Activated B cell treated with CpG ODN at 0.5 μM for 24 hours (primary cell): ENCODE data around the gene FAM200C. TPM values are rescaled to one million over a fixed set of nuclear protein-coding genes. Genes with fewer than 3 reads are reported as not detected.
A peak's percentile ranks its signal among the peaks of the same experiment; 100 is the strongest.

Experiments used
- ATAC-seq: fragments of 200-7000 bp; cut with Tn5 transposase; one replicate; pipeline ENCODE4 v1.10.0; 2021; ENCODE audit warnings: low read depth, mild to moderate bottlenecking, moderate library complexity
- CTCF ChIA-PET: fragments of 350-600 bp; sonication (Branson Sonifier 250); formaldehyde crosslinking; loops from one replicate; lab custom pipeline; 2021; ENCODE audit warnings: antibody characterized with exemption; lab: Charles Lee
- POLR2A ChIA-PET: fragments of 350-600 bp; sonication (Branson Sonifier 250); formaldehyde crosslinking; loops from one replicate; lab custom pipeline; 2021; ENCODE audit warnings: antibody characterized with exemption; lab: Charles Lee
- DNase-seq: peaks from one replicate; pipeline ENCODE4 v3.0.0; 2022
- H3K27ac Mint-ChIP-seq: one replicate; pipeline ENCODE4 v1.8.0; 2020; ENCODE audit warnings: mixed read lengths
- H3K27me3 Mint-ChIP-seq: one replicate; pipeline ENCODE4 v1.8.0; 2021; ENCODE audit warnings: mixed read lengths
- H3K36me3 Mint-ChIP-seq: one replicate; pipeline ENCODE4 v1.8.0; 2021; ENCODE audit warnings: low read depth, mixed read lengths
- H3K4me1 Mint-ChIP-seq: one replicate; pipeline ENCODE4 v1.8.0; 2021; ENCODE audit warnings: mixed read lengths
- H3K4me3 Mint-ChIP-seq: one replicate; pipeline ENCODE4 v1.8.0; 2020; ENCODE audit warnings: mild to moderate bottlenecking, mixed read lengths
- H3K9me3 Mint-ChIP-seq: one replicate; pipeline ENCODE4 v1.8.0; 2020; ENCODE audit warnings: mixed read lengths
- CTCF ChIP-seq: fragments of 200-600 bp; IDR thresholded peaks from one replicate; pipeline ENCODE4 v1.8.0; 2022; ENCODE audit warnings: antibody characterized with exemption, mild to moderate bottlenecking
- intact Hi-C: fragments of 100-400 bp; cut with micrococcal nuclease; formaldehyde crosslinking; loops from one replicate; pipeline ENCODE4 v1.15.1; 2024
- total RNA-seq: library from RNA; stranded (reverse); gene quantifications from 2 replicates; pipeline ENCODE4 v1.2.3, GENCODE V29; 2022

Gene FAM200C
- total RNA-seq, 1 donor from 2014 or later = 0.44 TPM

- no peak for TF ChIP-seq CTCF
- ChIA-PET POLR2A (interaction anchor here (0.8 to 7.7 kb wide), 2 partner anchors 25 kb away, joined by 3 to 154 read pairs; partner anchors contain the start of gene SLU7), CTCF (interaction anchor here (0.9 kb wide), 1 partner anchor 13 kb away, joined by 3 read pairs; no protein-coding TSS in a partner anchor)
- intact Hi-C loops = no loop called here
- Mint-ChIP-seq H3K27ac (no peak overlapping the region), H3K9me3 (no peaks in the 10 kb centered on the region), H3K4me1 (peaks cover 22% of the 10 kb centered on the region), H3K27me3 (no peaks in the 10 kb centered on the region), H3K4me3 (no peak overlapping the region), H3K36me3 (no peaks in the 10 kb centered on the region)
- DNase-seq (no peak), ATAC-seq (no peak)
Measured at GRCh38 chr5:160444407-160444806, 44.6 kb upstream of the FAM200C start.

- POLR2A ChIA-PET = interaction anchor here (0.7 to 7.7 kb wide), 3 partner anchors 16 to 26 kb away, joined by 3 to 154 read pairs (median 9); no protein-coding TSS in a partner anchor
- Mint-ChIP-seq H3K27ac (peak overlapping the region; percentile 65), H3K36me3 (no peaks in the 10 kb centered on the region), H3K4me3 (no peak overlapping the region), H3K9me3 (no peaks in the 10 kb centered on the region), H3K27me3 (no peaks in the 10 kb centered on the region), H3K4me1 (peaks cover 35% of the 10 kb centered on the region)
- ATAC-seq (no peak), DNase-seq (no peak)
- CTCF ChIA-PET = interaction anchor here (2.2 to 6.6 kb wide), 2 partner anchors 18 to 23 kb away, joined by 9 to 132 read pairs; no protein-coding TSS in a partner anchor
- no peak for TF ChIP-seq CTCF
- intact Hi-C loops = no loop called here
Measured at GRCh38 chr5:160442824-160443431, 43.1 kb upstream of the FAM200C start.

- intact Hi-C loops = no loop called here
- Mint-ChIP-seq H3K4me3 (no peak overlapping the region), H3K36me3 (no peaks in the 10 kb centered on the region), H3K27me3 (no peaks in the 10 kb centered on the region), H3K4me1 (peaks cover 41% of the 10 kb centered on the region), H3K9me3 (no peaks in the 10 kb centered on the region), H3K27ac (no peak overlapping the region)
- DNase-seq (no peak), ATAC-seq (no peak)
- ChIA-PET CTCF (interaction anchor here (0.8 to 6.6 kb wide), 5 partner anchors 16 to 346 kb away, joined by 3 to 132 read pairs (median 9); no protein-coding TSS in a partner anchor), POLR2A (interaction anchor here (0.8 to 7.7 kb wide), 5 partner anchors 18 to 66 kb away, joined by 3 to 154 read pairs (median 5); partner anchors contain the start of genes PTTG1 and SLU7)
- TF ChIP-seq CTCF = no peak
Measured at GRCh38 chr5:160441311-160441781, 41.5 kb upstream of the FAM200C start.

GRCh38 chr5:160439205-160439600 lies 39.3 kb upstream of the FAM200C start:
- TF ChIP-seq CTCF = peak; percentile 81
- Mint-ChIP-seq H3K4me1 (peaks cover 60% of the 10 kb centered on the region), H3K27me3 (no peaks in the 10 kb centered on the region), H3K9me3 (no peaks in the 10 kb centered on the region), H3K27ac (peak overlapping the region; percentile 94), H3K36me3 (no peaks in the 10 kb centered on the region), H3K4me3 (peak overlapping the region; percentile 87)
- intact Hi-C loops = loop anchor here (1.0 to 10.0 kb wide), 10 partner anchors 11 to 1108 kb away; partner anchors contain the start of gene GABRB2
- ATAC-seq = peak; percentile 77
- peak; percentile 86 for DNase-seq
- POLR2A ChIA-PET = interaction anchor here (0.5 to 7.7 kb wide), 15 partner anchors 15 to 404 kb away, joined by 3 to 154 read pairs (median 6); partner anchors contain the start of genes PTTG1 and SLU7
- CTCF ChIA-PET = interaction anchor here (0.5 to 6.6 kb wide), 24 partner anchors 10 to 1097 kb away, joined by 3 to 132 read pairs (median 8); partner anchors contain the start of genes PTTG1 and SLU7
